ENCODE results near the gene GPC5.
A peak's percentile ranks its signal among the peaks of the same experiment; 100 is the strongest.

Gene GPC5

GRCh38 chr13:91716436-91717065, 318.1 kb downstream of the GPC5 start:
- no peaks in the 10 kb centered on the region for H3K27me3 ChIP-seq (ENCODE audit: insufficient read depth, low read depth)
- peaks cover 7% of the 10 kb centered on the region for H3K4me1 ChIP-seq (ENCODE audit: low read depth, poor library complexity, severe bottlenecking)
- H2AFZ ChIP-seq (ENCODE audit: low read depth) = no peak overlapping the region
- H3K4me3 ChIP-seq (IDR thresholded peaks at IDR 0.05; ENCODE audit: insufficient read depth, low read depth, low read length) = no peak overlapping the region
- H3K79me2 ChIP-seq (ENCODE audit: insufficient read depth, low read depth) = no peaks in the 10 kb centered on the region
- TF ChIP-seq CTCF (conservative IDR thresholded peaks at IDR 0.05; ENCODE audit: low read depth, low read length) = no peak
- no peaks in the 10 kb centered on the region for H3K36me3 ChIP-seq (ENCODE audit: insufficient read depth)
- no peak overlapping the region for H3K27ac ChIP-seq
- no peaks in the 10 kb centered on the region for H4K20me1 ChIP-seq (ENCODE audit: insufficient read depth)
- no peak overlapping the region for H3K9ac ChIP-seq
- H3K4me2 ChIP-seq = no peak overlapping the region

GRCh38 chr13:91719033-91719432, 320.6 kb downstream of the GPC5 start:
- Histone ChIP-seq H3K27ac (no peak overlapping the region), H4K20me1 (ENCODE audit: insufficient read depth) (no peaks in the 10 kb centered on the region), H2AFZ (ENCODE audit: low read depth) (no peak overlapping the region), H3K4me2 (no peak overlapping the region), H3K9ac (no peak overlapping the region), H3K4me3 (IDR thresholded peaks at IDR 0.05; ENCODE audit: insufficient read depth, low read depth, low read length) (no peak overlapping the region), H3K27me3 (ENCODE audit: insufficient read depth, low read depth) (no peaks in the 10 kb centered on the region), H3K79me2 (ENCODE audit: insufficient read depth, low read depth) (no peaks in the 10 kb centered on the region), H3K4me1 (ENCODE audit: low read depth, poor library complexity, severe bottlenecking) (peaks cover 16% of the 10 kb centered on the region), H3K36me3 (ENCODE audit: insufficient read depth) (no peaks in the 10 kb centered on the region)
- TF ChIP-seq CTCF (conservative IDR thresholded peaks at IDR 0.05; ENCODE audit: low read depth, low read length) = no peak

GRCh38 chr13:91721413-91721812, 323.0 kb downstream of the GPC5 start:
- H3K36me3 ChIP-seq (ENCODE audit: insufficient read depth) = no peaks in the 10 kb centered on the region
- H3K4me3 ChIP-seq (IDR thresholded peaks at IDR 0.05; ENCODE audit: insufficient read depth, low read depth, low read length) = no peak overlapping the region
- H3K27me3 ChIP-seq (ENCODE audit: insufficient read depth, low read depth) = no peaks in the 10 kb centered on the region
- TF ChIP-seq CTCF (conservative IDR thresholded peaks at IDR 0.05; ENCODE audit: low read depth, low read length) = no peak
- no peak overlapping the region for H3K4me2 ChIP-seq
- H3K27ac ChIP-seq = no peak overlapping the region
- no peak overlapping the region for H3K9ac ChIP-seq
- H4K20me1 ChIP-seq (ENCODE audit: insufficient read depth) = no peaks in the 10 kb centered on the region
- no peaks in the 10 kb centered on the region for H3K79me2 ChIP-seq (ENCODE audit: insufficient read depth, low read depth)
- no peak overlapping the region for H2AFZ ChIP-seq (ENCODE audit: low read depth)
- peaks cover 16% of the 10 kb centered on the region for H3K4me1 ChIP-seq (ENCODE audit: low read depth, poor library complexity, severe bottlenecking)

GRCh38 chr13:91722267-91722884, 324.0 kb downstream of the GPC5 start:
- H3K79me2 ChIP-seq (ENCODE audit: insufficient read depth, low read depth) = no peaks in the 10 kb centered on the region
- H4K20me1 ChIP-seq (ENCODE audit: insufficient read depth) = no peaks in the 10 kb centered on the region
- peak; percentile 72 for TF ChIP-seq CTCF (conservative IDR thresholded peaks at IDR 0.05; ENCODE audit: low read depth, low read length)
- H3K27ac ChIP-seq = no peak overlapping the region
- no peak overlapping the region for H3K9ac ChIP-seq
- peaks cover 16% of the 10 kb centered on the region for H3K4me1 ChIP-seq (ENCODE audit: low read depth, poor library complexity, severe bottlenecking)
- no peak overlapping the region for H2AFZ ChIP-seq (ENCODE audit: low read depth)
- no peak overlapping the region for H3K4me2 ChIP-seq
- H3K36me3 ChIP-seq (ENCODE audit: insufficient read depth) = no peaks in the 10 kb centered on the region
- no peak overlapping the region for H3K4me3 ChIP-seq (IDR thresholded peaks at IDR 0.05; ENCODE audit: insufficient read depth, low read depth, low read length)
- no peaks in the 10 kb centered on the region for H3K27me3 ChIP-seq (ENCODE audit: insufficient read depth, low read depth)
